ENCODE results near the gene TUBD1. TPM values are rescaled to one million over a fixed set of nuclear protein-coding genes. Genes with fewer than 3 reads are reported as not detected.
"Not testable (repeated sequence)": the region's sequence is repeated elsewhere in the genome, so short reads cannot be mapped to it uniquely, and the experiment has no call there.

The TUBD1 gene
- total RNA-seq, 1 donor from 2014 or later, result 12.5 TPM

DNA sequence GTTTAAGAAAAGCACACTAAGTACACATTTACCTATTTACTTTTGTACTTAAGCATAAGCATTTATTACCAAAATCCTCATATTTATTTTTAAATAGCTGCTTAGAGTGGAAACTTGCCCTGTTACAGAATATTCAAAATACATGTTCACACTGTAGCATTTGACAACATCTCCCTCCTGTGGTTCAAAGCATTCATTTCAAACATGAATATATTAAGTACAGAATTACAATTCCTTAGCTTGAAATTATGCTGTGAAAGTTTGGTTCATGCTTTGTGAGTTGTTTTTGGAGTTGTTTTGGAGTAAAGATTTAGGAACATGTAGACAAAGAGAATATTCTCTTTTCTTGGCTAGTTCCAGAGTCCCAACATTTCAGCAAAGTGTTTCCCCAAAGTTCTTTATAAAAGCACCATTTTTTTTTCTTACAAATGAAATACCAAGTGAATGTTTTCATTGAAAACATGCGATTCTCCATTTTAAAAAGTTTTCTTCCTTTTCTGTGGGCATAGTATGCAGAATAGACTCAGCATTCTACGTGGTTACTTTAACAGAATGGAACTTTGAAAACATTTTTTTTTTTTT, 33.2 kb downstream of the TUBD1 start:
- Mint-ChIP-seq H3K27me3 (ENCODE audit: unreplicated experiment) (peaks cover 2% of the 10 kb centered on the region), H3K4me3 (ENCODE audit: unreplicated experiment) (no peak overlapping the region), H3K9me3 (ENCODE audit: unreplicated experiment) (no peaks in the 10 kb centered on the region), H3K4me1 (ENCODE audit: unreplicated experiment) (no peaks in the 10 kb centered on the region), H3K27ac (ENCODE audit: unreplicated experiment) (no peak overlapping the region), H3K36me3 (ENCODE audit: low read depth, unreplicated experiment) (peaks cover 3% of the 10 kb centered on the region)
- DNase-seq (ENCODE audit: low spot score), result no peak
- TF ChIP-seq, protein P1, sequence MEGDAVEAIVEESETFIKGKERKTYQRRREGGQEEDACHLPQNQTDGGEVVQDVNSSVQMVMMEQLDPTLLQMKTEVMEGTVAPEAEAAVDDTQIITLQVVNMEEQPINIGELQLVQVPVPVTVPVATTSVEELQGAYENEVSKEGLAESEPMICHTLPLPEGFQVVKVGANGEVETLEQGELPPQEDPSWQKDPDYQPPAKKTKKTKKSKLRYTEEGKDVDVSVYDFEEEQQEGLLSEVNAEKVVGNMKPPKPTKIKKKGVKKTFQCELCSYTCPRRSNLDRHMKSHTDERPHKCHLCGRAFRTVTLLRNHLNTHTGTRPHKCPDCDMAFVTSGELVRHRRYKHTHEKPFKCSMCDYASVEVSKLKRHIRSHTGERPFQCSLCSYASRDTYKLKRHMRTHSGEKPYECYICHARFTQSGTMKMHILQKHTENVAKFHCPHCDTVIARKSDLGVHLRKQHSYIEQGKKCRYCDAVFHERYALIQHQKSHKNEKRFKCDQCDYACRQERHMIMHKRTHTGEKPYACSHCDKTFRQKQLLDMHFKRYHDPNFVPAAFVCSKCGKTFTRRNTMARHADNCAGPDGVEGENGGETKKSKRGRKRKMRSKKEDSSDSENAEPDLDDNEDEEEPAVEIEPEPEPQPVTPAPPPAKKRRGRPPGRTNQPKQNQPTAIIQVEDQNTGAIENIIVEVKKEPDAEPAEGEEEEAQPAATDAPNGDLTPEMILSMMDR (IDR thresholded peaks at IDR 0.05; ENCODE audit: unreplicated experiment), result no peak

DNA sequence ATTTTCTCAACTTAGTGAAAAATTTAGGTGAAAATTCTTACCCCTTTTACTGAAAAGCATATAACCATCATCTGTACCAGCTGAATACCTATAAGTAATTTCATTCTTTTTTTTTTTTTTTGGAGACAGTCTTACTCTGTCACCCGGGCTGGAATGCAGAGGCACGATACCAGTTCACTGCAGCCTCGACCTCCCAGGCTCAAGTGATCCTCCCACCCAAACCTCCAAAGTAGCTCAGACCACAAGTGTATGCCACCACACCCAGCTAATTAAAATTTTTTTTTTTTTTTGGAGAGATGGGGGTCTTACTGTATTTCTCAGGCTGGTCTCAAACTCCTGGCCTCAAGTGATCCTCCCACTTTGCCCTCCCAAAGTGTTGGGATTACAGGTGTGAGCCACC, 33.8 kb downstream of the TUBD1 start:
- H3K4me3 Mint-ChIP-seq (ENCODE audit: unreplicated experiment), result no peak overlapping the region
- no peaks in the 10 kb centered on the region for H3K9me3 Mint-ChIP-seq (ENCODE audit: unreplicated experiment)
- TF ChIP-seq, protein P1 (IDR thresholded peaks at IDR 0.05; ENCODE audit: unreplicated experiment), result no peak
- DNase-seq (ENCODE audit: low spot score), result no peak
- no peaks in the 10 kb centered on the region for H3K4me1 Mint-ChIP-seq (ENCODE audit: unreplicated experiment)
- H3K27ac Mint-ChIP-seq (ENCODE audit: unreplicated experiment), result no peak overlapping the region
- peaks cover 2% of the 10 kb centered on the region for H3K27me3 Mint-ChIP-seq (ENCODE audit: unreplicated experiment)
- H3K36me3 Mint-ChIP-seq (ENCODE audit: low read depth, unreplicated experiment), result peaks cover 3% of the 10 kb centered on the region

DNA sequence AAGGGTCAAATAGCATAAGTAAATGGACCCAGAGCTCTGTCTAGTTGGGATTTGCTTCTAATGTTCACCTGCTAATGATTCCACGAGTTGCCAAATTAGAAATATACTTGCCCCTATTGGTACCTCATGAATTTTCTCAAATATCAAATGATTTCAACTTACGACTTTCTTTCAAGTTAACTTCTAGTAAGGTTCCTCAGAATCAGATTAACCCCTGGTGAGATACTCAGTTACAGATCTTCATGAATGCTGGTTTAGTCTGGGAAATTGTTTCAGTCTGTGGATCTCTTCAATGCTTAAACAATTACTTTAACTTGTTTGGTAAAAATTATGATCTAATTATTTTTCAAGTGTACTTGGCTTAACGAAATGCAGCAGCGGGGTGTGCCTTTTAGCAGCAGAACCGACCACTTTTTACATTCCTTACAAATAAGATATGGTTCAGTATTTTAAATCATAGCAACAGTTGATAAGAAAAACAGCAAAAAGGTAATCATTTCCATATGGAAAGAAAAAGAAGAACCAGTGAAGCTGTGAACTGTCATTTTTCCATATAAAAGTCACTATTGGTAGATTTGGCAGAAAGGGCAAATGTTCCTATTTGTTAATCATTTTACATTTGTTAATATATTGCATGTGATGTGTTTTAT, 34.5 kb downstream of the TUBD1 start:
- DNase-seq (ENCODE audit: low spot score), result no peak
- H3K27me3 Mint-ChIP-seq (ENCODE audit: unreplicated experiment), result peaks cover 2% of the 10 kb centered on the region
- H3K9me3 Mint-ChIP-seq (ENCODE audit: unreplicated experiment), result no peaks in the 10 kb centered on the region
- peaks cover 3% of the 10 kb centered on the region for H3K36me3 Mint-ChIP-seq (ENCODE audit: low read depth, unreplicated experiment)
- no peak overlapping the region for H3K27ac Mint-ChIP-seq (ENCODE audit: unreplicated experiment)
- H3K4me3 Mint-ChIP-seq (ENCODE audit: unreplicated experiment), result no peak overlapping the region
- H3K4me1 Mint-ChIP-seq (ENCODE audit: unreplicated experiment), result peaks cover 3% of the 10 kb centered on the region
- TF ChIP-seq, protein P1 (IDR thresholded peaks at IDR 0.05; ENCODE audit: unreplicated experiment), result no peak

DNA sequence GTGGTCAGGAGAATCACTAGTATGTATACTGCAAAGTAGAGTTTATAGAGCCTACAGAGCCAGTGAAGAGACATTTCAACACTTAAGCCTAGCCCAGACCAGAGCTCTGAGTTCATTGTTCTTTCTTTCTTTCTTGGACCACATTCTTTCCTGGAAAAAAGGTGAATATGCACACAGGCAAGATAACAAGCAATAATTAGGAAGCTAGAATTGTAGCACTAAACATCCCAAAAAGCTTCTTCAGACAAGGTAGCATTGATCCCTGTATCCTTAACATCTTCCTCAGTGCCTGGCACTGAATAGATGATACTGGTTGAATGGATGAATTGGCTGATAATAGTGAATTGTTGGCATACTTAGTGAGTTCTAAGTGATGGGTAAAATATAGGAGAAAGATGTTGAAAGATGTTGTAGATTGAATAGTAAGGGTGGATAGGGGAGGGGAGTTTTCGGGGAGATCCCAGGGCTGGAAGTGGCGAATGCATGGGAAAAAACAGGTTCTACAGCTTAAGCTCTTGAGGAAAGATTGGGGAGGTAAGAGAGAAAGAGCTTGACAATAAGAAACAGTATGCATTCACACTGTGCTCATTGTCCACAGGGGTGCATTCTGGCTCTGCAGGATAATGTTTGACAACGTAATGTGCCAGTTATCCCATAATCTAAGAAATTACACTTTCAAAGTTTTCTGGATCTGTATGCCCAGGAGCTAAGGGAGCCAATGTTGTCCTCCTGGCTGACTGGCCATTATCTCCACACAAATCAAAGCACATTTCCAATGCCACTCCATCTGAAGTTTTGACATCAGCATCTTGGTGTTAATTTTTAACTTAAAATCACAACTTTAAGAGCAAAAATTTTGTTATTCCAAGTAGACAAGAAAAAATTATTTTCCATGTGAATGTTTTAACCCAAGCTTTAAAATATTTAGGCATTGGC, 35.6 kb downstream of the TUBD1 start:
- DNase-seq (ENCODE audit: low spot score), result no peak
- H3K27ac Mint-ChIP-seq (ENCODE audit: unreplicated experiment), result no peak overlapping the region
- H3K4me3 Mint-ChIP-seq (ENCODE audit: unreplicated experiment), result no peak overlapping the region
- peaks cover 7% of the 10 kb centered on the region for H3K4me1 Mint-ChIP-seq (ENCODE audit: unreplicated experiment)
- TF ChIP-seq, protein P1 (IDR thresholded peaks at IDR 0.05; ENCODE audit: unreplicated experiment), result no peak
- no peaks in the 10 kb centered on the region for H3K36me3 Mint-ChIP-seq (ENCODE audit: low read depth, unreplicated experiment)
- peaks cover 2% of the 10 kb centered on the region for H3K27me3 Mint-ChIP-seq (ENCODE audit: unreplicated experiment)
- no peaks in the 10 kb centered on the region for H3K9me3 Mint-ChIP-seq (ENCODE audit: unreplicated experiment)

DNA sequence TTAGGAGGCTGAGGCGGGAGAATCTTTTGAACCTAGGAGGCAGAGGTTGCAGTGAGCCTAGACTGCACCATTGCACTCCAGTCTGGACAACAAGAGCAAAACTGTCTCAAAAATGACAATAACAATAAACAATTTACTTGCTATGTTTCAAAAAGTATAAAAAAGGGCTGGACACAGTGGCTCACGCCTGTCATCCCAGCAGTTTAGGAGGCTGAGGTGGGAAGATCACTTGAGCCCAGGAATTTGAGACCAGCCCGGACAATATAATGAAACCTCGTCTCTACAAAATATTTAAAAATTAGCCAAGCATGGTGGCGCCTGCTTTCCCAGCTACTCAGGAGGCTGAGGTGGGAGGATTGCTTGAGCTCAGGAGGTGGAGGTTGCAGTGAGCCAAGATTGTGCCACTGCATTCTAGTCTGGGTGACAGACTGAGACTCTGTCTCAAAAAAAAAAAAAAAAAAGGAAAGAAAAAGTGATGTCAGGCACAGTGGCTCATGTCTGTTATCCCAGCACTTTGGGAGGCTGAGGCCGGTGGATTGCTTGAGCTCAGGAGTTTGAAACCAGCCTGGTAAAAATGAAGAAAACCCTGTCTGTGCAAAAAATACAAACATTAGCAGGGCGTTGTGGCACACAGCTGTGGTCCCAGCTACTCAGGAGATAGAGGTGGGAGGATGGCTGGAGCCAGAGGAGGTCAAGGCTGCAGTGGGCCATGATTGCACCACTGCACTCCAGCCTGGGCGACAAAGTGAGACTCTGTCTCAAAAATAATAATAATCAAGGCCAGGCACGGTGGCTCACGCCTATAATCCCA, 38.6 kb downstream of the TUBD1 start:
- H3K36me3 Mint-ChIP-seq (ENCODE audit: low read depth, unreplicated experiment), result not testable (repeated sequence)

More for the DNA sequence above, 38.6 kb downstream of the TUBD1 start:
- H3K9me3 Mint-ChIP-seq (ENCODE audit: unreplicated experiment); H3K27ac Mint-ChIP-seq (ENCODE audit: unreplicated experiment); H3K4me3 Mint-ChIP-seq (ENCODE audit: unreplicated experiment); H3K4me1 Mint-ChIP-seq (ENCODE audit: unreplicated experiment); DNase-seq (ENCODE audit: low spot score); H3K27me3 Mint-ChIP-seq (ENCODE audit: unreplicated experiment): not testable (repeated sequence)

Data from endothelial cell (in vitro differentiated cells).